Activated CD8-positive, alpha-beta memory T cell treated with anti-CD3 and anti-CD28 coated beads for 4 hours (primary cell): Measurements from ENCODE around the gene FILIP1L.
A peak's percentile ranks its signal among the peaks of the same experiment; 100 is the strongest.
"Not testable (repeated sequence)": the region's sequence is repeated elsewhere in the genome, so short reads cannot be mapped to it uniquely, and the experiment has no call there.

Experiments
- DNase-seq, 2 donors: peaks; one replicate each; pipeline ENCODE4 v3.0.0-alpha.2; 2020; ENCODE audit warnings: low read depth in 2 of 2

Gene FILIP1L

DNA sequence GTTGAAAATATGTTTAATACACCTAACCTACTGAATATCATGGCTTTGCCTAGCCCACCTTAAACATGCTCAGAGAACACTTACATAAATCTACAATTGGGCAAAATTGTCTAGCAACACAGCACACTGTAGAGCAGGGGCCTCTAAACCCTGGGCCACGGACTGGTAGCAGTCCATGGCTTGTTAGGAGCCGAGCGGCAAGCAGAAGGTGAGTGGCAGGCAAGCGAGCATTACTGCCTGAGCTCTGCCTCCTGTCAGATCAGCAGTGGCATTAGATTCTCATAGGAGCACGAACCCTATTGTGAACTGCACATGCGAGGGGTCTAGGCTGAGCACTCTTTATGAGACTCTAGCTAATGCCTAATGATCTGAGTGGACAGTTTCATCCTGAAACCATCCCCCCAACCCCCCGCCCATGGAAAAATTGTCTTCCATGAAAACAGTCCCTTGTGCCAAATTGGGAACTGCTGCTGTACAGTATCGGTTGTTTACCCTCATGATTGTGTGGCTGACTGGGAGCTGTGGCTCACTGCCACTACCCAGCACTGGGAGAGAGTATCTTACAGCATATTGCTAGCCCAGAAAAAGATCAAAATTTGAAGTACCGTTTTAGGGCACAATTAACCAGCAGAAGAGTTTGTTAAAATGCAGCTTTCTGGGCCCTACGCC is 270.6 kb downstream of the FILIP1L start:
- no peak for DNase-seq

GRCh38 chr3:99842826-99843589 is 271.3 kb downstream of the FILIP1L start:
- DNase-seq = no peak

DNA sequence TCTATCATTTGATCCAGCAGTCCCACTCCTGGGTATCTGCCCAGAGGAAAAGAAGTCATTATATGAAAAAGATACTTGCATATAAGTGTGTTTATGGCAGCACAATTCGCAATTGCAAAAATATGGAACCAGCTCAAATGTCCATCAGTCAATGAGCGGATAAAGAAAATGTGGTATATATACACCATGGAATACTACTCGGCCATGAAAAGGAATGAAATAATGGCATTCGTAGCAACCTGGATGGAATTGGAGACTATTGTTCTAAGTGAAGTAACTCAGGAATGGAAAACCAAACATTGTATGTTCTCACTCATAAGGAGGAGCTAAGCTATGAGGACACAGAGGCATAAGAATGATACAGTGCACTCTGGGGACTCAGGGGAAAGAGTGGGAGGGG is 272.4 kb downstream of the FILIP1L start:
- not testable (repeated sequence) for DNase-seq

DNA sequence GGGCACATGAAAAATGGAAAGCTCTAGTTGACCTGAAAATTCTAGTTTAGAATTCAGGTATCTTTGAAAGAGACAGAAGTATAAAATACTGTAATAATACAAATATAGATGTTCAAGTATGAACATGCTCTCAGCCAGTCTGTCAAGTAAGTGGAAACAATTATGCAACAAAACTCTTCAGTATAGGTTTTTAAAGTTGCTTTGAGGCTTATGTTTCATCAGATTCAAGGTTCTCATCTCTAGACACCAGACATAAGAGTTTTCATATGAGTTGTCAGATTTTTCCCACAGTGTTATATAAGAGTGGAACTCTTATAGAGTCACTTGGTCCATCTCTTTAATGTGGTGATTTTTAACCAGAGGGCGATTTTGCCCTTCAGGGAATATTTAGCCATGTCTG is 274.7 kb downstream of the FILIP1L start:
- no peak for DNase-seq

DNA sequence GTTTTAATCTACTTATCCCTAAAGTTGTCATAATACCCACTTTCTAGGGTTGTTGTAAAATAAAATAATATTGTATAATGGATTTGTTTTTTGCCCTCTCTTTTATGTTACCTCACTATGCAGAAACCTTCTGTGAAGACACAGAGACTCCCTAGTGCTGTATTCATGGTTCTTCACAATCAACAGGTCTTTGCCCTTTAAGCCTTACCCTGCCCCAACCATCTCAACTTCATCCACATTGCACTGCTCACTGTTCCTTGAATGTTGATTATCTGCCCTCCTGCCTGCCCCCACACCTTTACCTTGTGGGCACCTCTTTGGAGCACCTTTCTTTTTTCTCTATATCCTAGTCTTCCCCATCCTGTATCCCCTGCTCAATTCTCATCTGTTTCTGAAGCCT is 275.5 kb downstream of the FILIP1L start:
- DNase-seq = no peak

DNA sequence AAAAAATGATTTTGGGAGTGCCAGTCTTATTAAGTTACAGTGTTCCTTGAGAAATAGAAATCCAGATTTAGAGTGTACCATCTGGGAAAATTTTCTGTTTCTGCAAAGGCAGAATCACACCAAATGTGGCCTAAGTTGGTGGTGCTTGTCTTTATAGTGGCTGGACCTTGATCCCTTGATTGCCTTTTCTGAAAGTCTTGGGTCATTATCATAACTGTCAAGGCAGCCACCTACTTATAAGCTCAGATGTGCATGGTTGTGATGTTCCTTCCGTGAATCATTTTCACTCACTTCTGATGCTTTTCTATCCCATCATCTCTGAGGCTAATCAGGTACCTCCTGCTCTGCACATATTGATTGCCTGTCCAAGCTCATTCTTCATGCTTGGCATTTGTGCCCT is 276.6 kb downstream of the FILIP1L start:
- DNase-seq = no peak

DNA sequence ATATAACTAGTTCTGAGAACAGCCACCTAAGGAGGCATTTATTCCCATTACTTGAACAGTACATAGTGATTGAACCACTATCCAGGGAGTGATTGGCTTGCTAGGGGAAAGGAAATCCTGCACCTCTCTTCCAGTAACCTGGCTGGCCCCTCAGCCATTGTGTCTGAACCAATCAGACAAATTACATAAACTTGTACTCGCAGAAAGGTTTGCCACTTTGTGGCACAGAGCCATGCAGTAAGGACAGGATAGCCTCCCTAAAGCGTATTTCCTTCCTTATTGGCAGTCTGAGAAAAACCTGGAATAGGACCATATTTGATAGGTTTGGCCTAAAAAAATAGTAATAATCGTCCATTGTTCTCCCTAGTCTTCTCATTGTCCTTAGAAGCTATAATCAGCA is 277.6 kb downstream of the FILIP1L start:
- no peak for DNase-seq

DNA sequence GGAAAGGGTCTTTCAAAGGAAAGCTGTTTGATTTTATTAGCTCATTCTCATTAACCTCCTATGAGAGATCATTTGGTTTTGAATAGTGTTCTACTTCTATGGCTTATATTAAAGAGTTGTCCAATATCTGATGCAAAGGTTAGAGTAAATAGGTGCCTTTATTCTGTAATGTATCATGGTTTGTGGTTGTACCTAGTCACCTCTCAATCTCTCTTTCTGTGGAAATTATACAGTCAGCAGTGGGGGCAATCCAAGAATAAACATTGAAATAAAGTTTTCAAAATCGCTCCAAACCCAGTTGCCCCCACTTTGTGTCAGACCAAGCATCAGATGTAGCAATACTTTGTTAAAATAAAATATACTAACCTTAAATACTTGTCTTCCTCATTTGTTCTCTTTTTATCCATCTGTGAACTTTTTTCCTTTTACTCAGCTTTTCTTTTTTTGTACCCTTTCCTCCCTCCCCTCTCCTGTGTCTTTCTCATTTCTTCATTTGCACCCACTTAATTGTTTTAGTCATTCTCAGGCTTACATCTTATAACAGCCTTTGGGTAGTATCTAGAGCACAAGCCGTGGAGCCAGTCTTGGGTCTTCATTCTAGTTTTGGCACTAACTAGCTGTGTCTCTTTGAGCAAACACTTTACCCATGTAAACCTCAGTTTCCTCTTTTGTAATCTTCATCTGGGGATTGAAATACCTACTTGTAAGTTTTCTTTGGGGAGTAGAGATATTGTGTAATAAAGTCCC is 279.9 kb downstream of the FILIP1L start:
- DNase-seq = no peak

DNA sequence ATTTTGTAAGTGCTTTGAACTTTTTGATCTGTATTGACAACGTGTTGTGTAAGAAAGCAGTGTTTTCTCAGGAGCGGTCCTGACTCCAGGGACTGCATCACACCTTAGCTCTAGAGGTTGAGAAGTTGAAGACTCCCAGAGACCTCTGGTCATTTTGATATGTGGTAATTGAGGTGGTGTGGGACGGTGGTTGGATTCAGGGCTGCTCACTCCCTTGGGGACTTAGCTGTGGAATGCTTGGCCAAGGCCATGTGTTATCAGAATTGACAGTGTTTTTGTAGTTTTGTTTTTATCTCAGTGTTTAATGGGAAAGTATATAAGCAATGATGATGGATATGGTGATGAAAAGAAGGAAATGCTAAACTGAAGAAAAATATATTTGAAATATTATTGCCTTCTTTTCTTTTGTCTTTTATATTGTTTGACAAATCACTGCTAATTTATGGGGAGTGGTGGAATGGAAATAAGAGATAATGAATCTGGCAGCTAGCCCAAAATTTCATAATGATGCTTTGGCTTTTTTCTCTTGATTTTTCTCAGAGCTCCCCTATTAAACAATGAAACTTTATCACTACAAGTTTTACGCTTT is 280.6 kb downstream of the FILIP1L start:
- DNase-seq = no peak

GRCh38 chr3:99829844-99830243 is 284.5 kb downstream of the FILIP1L start:
- no peak for DNase-seq

GRCh38 chr3:99825004-99825640 is 289.2 kb downstream of the FILIP1L start:
- DNase-seq = no peak

DNA sequence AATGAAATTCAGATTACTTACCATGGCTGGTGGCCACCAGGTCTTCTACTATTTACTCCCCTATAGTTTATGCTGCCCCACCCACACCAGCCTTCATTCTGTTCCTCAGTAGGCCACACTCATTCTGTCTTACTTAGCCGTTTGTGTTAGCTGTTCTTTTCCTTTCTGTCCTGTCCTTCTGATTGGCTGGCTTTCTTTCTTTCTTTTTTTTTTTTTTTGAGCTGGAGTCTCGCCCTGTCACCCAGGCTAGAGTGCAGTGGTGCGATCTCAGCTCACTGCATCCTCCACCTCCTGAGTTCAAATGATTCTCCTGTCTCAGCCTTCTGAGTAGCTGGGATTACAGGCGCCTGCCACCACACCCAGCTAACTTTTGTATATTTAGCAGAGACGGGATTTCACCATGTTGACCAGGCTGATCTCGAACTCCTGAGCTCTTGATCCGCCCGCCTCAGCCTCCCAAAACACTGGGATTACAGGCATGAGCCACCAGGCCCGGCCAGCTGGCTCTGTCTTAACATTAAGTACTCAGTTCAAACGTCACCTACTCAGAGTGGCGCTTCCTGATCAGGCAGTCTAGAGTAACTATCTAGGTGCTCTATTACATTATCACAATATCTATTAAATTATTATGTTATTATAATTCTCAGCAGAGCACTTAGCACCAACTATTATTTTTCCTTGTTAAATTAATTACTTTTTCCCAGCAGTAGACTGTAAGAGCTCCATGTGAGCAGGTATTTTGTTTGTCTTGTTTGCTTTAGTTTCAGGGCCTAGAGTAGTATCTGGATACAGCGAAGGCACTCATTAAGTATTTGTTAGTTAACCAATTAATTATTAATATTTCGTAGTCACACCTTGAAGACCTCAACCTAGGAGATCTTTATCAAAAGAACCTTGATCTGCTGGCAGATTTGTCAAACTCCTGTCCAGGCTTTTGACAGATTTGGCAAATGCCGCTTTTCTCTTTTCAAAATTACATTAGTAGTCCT is 290.3 kb downstream of the FILIP1L start:
- DNase-seq = no peak

DNA sequence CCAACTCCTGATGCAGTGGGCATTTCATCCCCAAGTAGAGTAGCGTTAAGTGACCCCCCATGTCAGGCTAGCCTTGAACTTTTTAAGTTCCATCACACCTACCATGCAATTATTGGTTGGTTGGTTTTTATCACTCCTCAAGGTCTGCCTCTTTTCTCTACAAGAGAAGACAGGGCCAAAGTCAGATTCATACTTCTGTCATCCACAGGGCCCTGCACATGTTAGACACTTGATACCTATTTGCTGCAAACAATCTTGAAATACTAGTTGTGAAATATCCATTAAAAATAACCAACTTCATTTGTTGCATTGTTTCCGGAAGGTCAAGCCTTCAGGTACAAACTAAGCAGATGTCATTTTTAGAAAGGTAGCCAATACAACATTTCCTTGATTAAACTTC is 295.5 kb downstream of the FILIP1L start:
- no peak for DNase-seq

DNA sequence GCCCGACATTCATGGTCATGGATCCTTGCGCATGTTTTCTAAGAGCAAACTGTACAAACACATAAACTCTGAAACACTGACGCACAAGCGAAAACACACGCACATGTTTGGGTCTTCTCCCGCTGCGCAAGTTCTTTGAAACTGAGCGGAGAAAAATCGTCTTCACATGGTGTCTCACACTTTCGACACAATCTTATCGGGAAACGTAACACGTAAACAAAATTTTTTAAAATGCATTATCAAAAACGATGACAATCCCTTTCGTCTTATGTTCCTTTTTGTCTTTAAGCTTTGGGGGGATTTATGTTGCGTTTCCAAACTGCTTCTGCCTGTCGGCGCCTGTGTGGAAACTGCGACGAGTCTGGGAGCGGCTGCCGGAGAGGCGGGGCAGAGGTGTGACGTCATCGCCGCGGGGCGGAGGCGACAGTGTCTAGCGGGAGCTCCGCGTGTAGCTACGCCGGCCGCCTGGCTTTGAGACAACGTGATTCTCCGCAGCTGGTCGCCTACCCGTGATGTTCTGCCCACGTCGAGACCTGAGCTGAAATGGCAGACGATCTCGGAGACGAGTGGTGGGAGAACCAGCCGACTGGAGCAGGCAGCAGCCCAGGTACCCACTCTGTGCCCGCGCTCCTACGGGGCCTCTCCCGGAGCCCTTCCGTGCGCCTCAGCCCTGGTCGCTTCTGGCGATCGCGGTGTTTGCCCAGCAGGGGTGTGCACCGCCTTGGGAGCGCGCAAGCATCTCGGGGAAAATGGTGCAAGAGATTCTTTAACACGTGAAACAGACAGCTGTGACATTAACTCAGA is 296.7 kb downstream of the FILIP1L start, which contains the start of gene CMSS1:
Gene CMSS1 (plus strand): TSS at position 426 of the 804 bp plus-strand sequence.
- peak; percentile 91 to 93 for DNase-seq

- DNase-seq = no peak
These were observed 297.3 kb downstream of the FILIP1L start for GRCh38 chr3:99817047-99817436.

GRCh38 chr3:99810403-99810802 is 303.9 kb downstream of the FILIP1L start:
- no peak for DNase-seq

- no peak for DNase-seq
These were observed 304.7 kb downstream of the FILIP1L start for GRCh38 chr3:99809565-99809964.

DNA sequence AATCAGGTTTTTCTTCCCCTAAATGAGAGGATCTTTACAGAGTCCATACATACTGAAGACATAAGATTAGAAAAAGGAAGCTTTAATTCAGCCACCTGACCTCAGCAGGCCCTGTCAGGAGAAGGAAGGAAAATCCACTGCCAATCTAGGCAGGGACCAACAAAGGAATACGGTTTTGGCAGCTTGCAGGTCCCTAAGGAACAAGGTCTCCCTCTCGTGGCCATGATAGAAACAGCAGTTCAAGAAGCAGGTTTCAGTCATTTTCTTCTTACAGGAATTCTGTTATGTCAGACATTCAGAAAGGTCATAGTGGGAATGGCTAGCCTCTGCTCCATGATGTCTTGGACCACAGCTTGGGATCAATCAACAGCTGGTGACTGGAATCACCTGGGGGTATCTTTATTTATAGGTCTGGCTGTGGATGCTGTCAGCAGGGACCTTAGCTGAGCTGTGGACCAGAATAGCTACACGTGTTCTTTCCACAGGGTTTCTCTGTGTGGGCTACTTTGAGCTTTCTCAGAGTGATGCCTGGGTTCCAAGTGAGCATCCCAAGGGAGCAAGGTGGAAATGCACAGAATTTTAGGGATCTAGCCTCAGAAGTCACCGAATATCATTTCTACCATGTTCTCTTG is 306.0 kb downstream of the FILIP1L start:
- DNase-seq = peak in 1 of 2 donors; percentile 10

DNA sequence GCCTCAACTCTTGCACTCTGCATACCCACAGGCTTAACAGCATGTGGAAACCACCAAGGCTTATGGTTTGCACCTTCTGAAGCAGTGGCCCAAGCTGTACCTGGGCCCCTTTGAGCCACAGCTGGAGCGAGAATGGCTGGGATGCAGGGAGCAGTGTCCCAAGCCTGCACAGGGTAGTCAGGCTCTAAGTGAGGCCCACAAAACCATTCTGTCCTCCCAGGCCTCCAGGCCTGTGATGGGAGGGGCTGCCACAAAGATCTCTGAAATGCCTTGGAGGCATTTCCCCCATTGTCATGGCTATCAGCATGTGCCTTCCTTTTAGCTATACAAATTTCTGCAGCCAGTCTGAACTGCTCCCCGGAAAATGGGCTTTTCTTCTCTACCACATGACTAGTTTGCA is 309.1 kb downstream of the FILIP1L start:
- DNase-seq = no peak
